Endothelial cell of umbilical vein (primary cell): ENCODE results near the gene ADGRB2. TPM values are rescaled to one million over a fixed set of nuclear protein-coding genes. Genes with fewer than 3 reads are reported as not detected.
A peak's percentile ranks its signal among the peaks of the same experiment; 100 is the strongest.

ENCODE experiments used
- BruUV-seq: library from RNA; stranded (reverse); fragments of 400-500 nt; replicated peaks from 2 replicates; lab custom pipeline; 2021; lab: Mats Ljungman, UMichigan
- CTCF ChIA-PET: fragments of 300-600, 350-600 bp; sonication (Branson Sonifier 250); formaldehyde crosslinking; loops from one replicate; lab custom pipeline; 2021; ENCODE audit warnings: antibody characterized with exemption, inconsistent platforms; lab: Charles Lee
- POLR2A ChIA-PET: fragments of 300-600, 350-600 bp; sonication (Branson Sonifier 250); formaldehyde crosslinking; loops from one replicate; lab custom pipeline; 2021; ENCODE audit warnings: antibody characterized with exemption, inconsistent platforms; lab: Charles Lee
- DNase-seq: peaks from one replicate; pipeline ENCODE4 v3.0.0-alpha.2; 2011; ENCODE audit warnings: low read depth, low spot score
- FAIRE-seq: peaks from 2 replicates; lab custom pipeline; 2011; peaks lifted over from hg19 to GRCh38; lab: Jason Lieb, UNC
- H2AFZ ChIP-seq: 2 replicates; pipeline ENCODE4 v1.6.0; 2012; ENCODE audit warnings: low read depth, low read length, control low read depth, inconsistent platforms
- H3K27ac ChIP-seq: 2 replicates; pipeline ENCODE4 v1.5.1; 2011; ENCODE audit warnings: low read depth, mild to moderate bottlenecking, control low read depth, low read length, moderate library complexity; ENCODE audit not compliant: insufficient read depth
- H3K27me3 ChIP-seq, 2 experiments: 2 replicates each; pipeline versions ENCODE4 v1.6.0 to v1.6.1; 2011; ENCODE audit warnings: low read length in 2 of 2, mixed read lengths in 1 of 2; ENCODE audit not compliant: control insufficient read depth in 2 of 2, insufficient read depth in 2 of 2
- H3K36me3 ChIP-seq, 2 experiments: 2 replicates in 1 of 2; 3 replicates in 1 of 2; pipeline ENCODE4 v1.5.1; 2011; ENCODE audit warnings: low read length in 2 of 2, mild to moderate bottlenecking in 1 of 2, moderate library complexity in 1 of 2; ENCODE audit not compliant: control insufficient read depth in 2 of 2, insufficient read depth in 2 of 2; ENCODE audit errors: extremely low read depth in 1 of 2
- H3K4me1 ChIP-seq: 3 replicates; pipeline ENCODE4 v1.5.1; 2011; ENCODE audit warnings: mild to moderate bottlenecking, low read length; ENCODE audit not compliant: control insufficient read depth, insufficient read depth; ENCODE audit errors: extremely low read depth
- H3K4me2 ChIP-seq: 2 replicates; pipeline ENCODE4 v1.6.1; 2011; ENCODE audit warnings: low read length, control low read depth, mixed read lengths; ENCODE audit not compliant: insufficient read depth
- H3K4me3 ChIP-seq, 3 experiments: fragments of 200-600 bp in 1 of 3; sonication (generic), shearing (Covaris generic) in 1 of 3; replicated peaks in 1 of 3; 2 replicates each; pipeline ENCODE4 v1.5.1; 2011 to 2016; ENCODE audit warnings: control low read depth in 3 of 3, low read length in 3 of 3, mild to moderate bottlenecking in 2 of 3, inconsistent platforms in 1 of 3, low read depth in 1 of 3, moderate library complexity in 1 of 3; ENCODE audit not compliant: insufficient read depth in 1 of 3
- H3K79me2 ChIP-seq: 2 replicates; pipeline ENCODE4 v1.6.0; 2012; ENCODE audit warnings: low read length, inconsistent platforms; ENCODE audit not compliant: control insufficient read depth, insufficient read depth
- H3K9ac ChIP-seq: replicated peaks from 2 replicates; pipeline ENCODE3; 2011; ENCODE audit warnings: low read length, control low read depth; ENCODE audit not compliant: insufficient read depth; ENCODE audit errors: extremely low read depth
- H3K9me1 ChIP-seq: replicated peaks from 3 replicates; pipeline ENCODE4 v1.6.0; 2011; ENCODE audit warnings: mild to moderate bottlenecking, low read length; ENCODE audit not compliant: control insufficient read depth, insufficient read depth; ENCODE audit errors: extremely low read depth
- H3K9me3 ChIP-seq: replicated peaks from 2 replicates; pipeline ENCODE4 v1.5.1; 2012; ENCODE audit warnings: low read length, inconsistent platforms; ENCODE audit not compliant: control insufficient read depth, insufficient read depth
- H4K20me1 ChIP-seq: replicated peaks from 2 replicates; pipeline ENCODE3; 2011; ENCODE audit warnings: mild to moderate bottlenecking, low read length; ENCODE audit not compliant: control insufficient read depth, insufficient read depth; ENCODE audit errors: extremely low read depth
- EZH2 ChIP-seq: IDR thresholded peaks from 2 replicates; pipeline ENCODE4 v1.6.1; 2012; ENCODE audit warnings: borderline replicate concordance, low read depth, mild to moderate bottlenecking, moderate library complexity, low read length, inconsistent platforms; ENCODE audit not compliant: severe bottlenecking
- FOS ChIP-seq: IDR thresholded peaks from 2 replicates; pipeline ENCODE4 v1.6.1; 2011; ENCODE audit warnings: mild to moderate bottlenecking, low read length, moderate library complexity, borderline replicate concordance; ENCODE audit not compliant: insufficient read depth
- GATA2 ChIP-seq: IDR thresholded peaks from 2 replicates; pipeline ENCODE4 v1.7.0; 2011; ENCODE audit warnings: low read depth, mild to moderate bottlenecking, moderate library complexity, mixed read lengths, low read length; ENCODE audit not compliant: insufficient read length, insufficient read depth
- JUN ChIP-seq: IDR thresholded peaks from 2 replicates; pipeline ENCODE4 v1.6.1; 2011; ENCODE audit warnings: borderline replicate concordance, low read depth; ENCODE audit not compliant: insufficient read length, insufficient read depth
- MYC ChIP-seq: IDR thresholded peaks from one replicate; pipeline ENCODE4 v1.6.1; 2011; ENCODE audit warnings: mild to moderate bottlenecking, low read depth, low read length
- POLR2A ChIP-seq: IDR thresholded peaks from 2 replicates; pipeline ENCODE4 v1.6.1; 2012; ENCODE audit warnings: low read depth, mild to moderate bottlenecking, control low read depth, low read length
- POLR2AphosphoS5 ChIP-seq: IDR thresholded peaks from 2 replicates; pipeline ENCODE4 v1.6.1; 2012; ENCODE audit warnings: low read depth, mild to moderate bottlenecking, control low read depth, low read length, moderate library complexity; ENCODE audit not compliant: insufficient read depth
- dilution Hi-C: fragments of 300-500 bp; cut with MboI; formaldehyde crosslinking; loops from one replicate; pipeline ENCODE4 v1.15.0; 2019; ENCODE audit warnings: low sequenced_read_pairs; ENCODE audit not compliant: extremely low pct_ligation_motif_present
- intact Hi-C: fragments of 100-400 bp; cut with micrococcal nuclease; formaldehyde crosslinking; loops from one replicate; pipeline ENCODE4 v1.10.0; 2022
- polyA plus RNA-seq, 4 experiments: library from polyadenylated mRNA; depleted of rRNA in 3 of 4; stranded (reverse) in 3 of 4; unstranded in 1 of 4; fragments of >200 nt; gene quantifications; 2 replicates each; pipeline versions ENCODE4 v1.2.1 to v1.2.3, GENCODE V29; 2011 to 2012; ENCODE audit warnings: missing spikeins in 1 of 4
- total RNA-seq: library from RNA; stranded (reverse); gene quantifications from 2 replicates; pipeline ENCODE4 v1.2.3, GENCODE V29; 2021
- TF ChIP-seq, protein P1 (sequence below), 2 donors: IDR thresholded peaks; 1 replicate in 1 of 2; 2 replicates in 1 of 2; pipeline ENCODE4 v1.5.1; 2011; ENCODE audit warnings: low read length in 2 of 2, mild to moderate bottlenecking in 2 of 2, moderate library complexity in 2 of 2, control low read depth in 1 of 2, inconsistent platforms in 1 of 2, low read depth in 1 of 2; ENCODE audit not compliant: insufficient read depth in 1 of 2; ENCODE audit errors: extremely low read depth in 1 of 2
- TF ChIP-seq, protein P2 (sequence below): IDR thresholded peaks from 2 replicates; pipeline ENCODE4 v1.6.1; 2011; ENCODE audit not compliant: insufficient read depth, insufficient read length

Gene ADGRB2
- total and polyA plus RNA-seq, 2 donors (not counting 3 experiments of a cell fraction or from before 2014, with no cell fraction given): 1.3 to 1.5 TPM

GRCh38 chr1:31683997-31684396 lies 80.1 kb downstream of the ADGRB2 start:
- TF ChIP-seq FOS: no peak
- no peak for TF ChIP-seq EZH2
- no peak for TF ChIP-seq JUN
- TF ChIP-seq, protein P1, sequence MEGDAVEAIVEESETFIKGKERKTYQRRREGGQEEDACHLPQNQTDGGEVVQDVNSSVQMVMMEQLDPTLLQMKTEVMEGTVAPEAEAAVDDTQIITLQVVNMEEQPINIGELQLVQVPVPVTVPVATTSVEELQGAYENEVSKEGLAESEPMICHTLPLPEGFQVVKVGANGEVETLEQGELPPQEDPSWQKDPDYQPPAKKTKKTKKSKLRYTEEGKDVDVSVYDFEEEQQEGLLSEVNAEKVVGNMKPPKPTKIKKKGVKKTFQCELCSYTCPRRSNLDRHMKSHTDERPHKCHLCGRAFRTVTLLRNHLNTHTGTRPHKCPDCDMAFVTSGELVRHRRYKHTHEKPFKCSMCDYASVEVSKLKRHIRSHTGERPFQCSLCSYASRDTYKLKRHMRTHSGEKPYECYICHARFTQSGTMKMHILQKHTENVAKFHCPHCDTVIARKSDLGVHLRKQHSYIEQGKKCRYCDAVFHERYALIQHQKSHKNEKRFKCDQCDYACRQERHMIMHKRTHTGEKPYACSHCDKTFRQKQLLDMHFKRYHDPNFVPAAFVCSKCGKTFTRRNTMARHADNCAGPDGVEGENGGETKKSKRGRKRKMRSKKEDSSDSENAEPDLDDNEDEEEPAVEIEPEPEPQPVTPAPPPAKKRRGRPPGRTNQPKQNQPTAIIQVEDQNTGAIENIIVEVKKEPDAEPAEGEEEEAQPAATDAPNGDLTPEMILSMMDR (IDR thresholded peaks at IDR 0.05; ENCODE audit: extremely low read depth in 1 of 2, insufficient read depth in 1 of 2, low read depth in 1 of 2, low read length in 2 of 2): peak; percentile 30 to 56
- CTCF ChIA-PET: interaction anchor here (0.7 to 2.9 kb wide), 6 partner anchors 17 to 105 kb away, joined by 3 to 15 read pairs (median 4); no protein-coding TSS in a partner anchor
- H3K4me3 ChIP-seq: no peak overlapping the region
- no peak for DNase-seq
- no peak overlapping the region for H2AFZ ChIP-seq
- H3K4me1 ChIP-seq: peaks cover 19% of the 10 kb centered on the region
- no peaks in the 10 kb centered on the region for H3K79me2 ChIP-seq
- no peaks in the 10 kb centered on the region for H3K9me3 ChIP-seq
- H4K20me1 ChIP-seq: no peaks in the 10 kb centered on the region
- no peak overlapping the region for H3K9ac ChIP-seq
- dilution Hi-C loops (no loop called here), intact Hi-C loops (no loop called here)
- H3K27ac ChIP-seq: no peak overlapping the region
- BruUV-seq: no TSS peak
- no peak for FAIRE-seq
- POLR2A ChIA-PET: no interaction called here
- no peaks in the 10 kb centered on the region for H3K27me3 ChIP-seq
- H3K36me3 ChIP-seq: no peaks in the 10 kb centered on the region
- H3K4me2 ChIP-seq: no peak overlapping the region
- no peaks in the 10 kb centered on the region for H3K9me1 ChIP-seq

- ChIA-PET POLR2A (interaction anchor here (0.8 kb wide), 1 partner anchor 107 kb away, joined by 3 read pairs; no protein-coding TSS in a partner anchor), CTCF (interaction anchor here (0.9 to 2.9 kb wide), 2 partner anchors 35 to 108 kb away, joined by 3 to 15 read pairs; no protein-coding TSS in a partner anchor)
- Histone ChIP-seq H3K9me1 (no peaks in the 10 kb centered on the region), H2AFZ (peak overlapping the region; percentile 55), H3K36me3 (no peaks in the 10 kb centered on the region), H3K4me2 (no peak overlapping the region), H3K4me3 (no peak overlapping the region), H4K20me1 (no peaks in the 10 kb centered on the region), H3K9ac (no peak overlapping the region), H3K4me1 (peaks cover 19% of the 10 kb centered on the region), H3K27ac (no peak overlapping the region), H3K9me3 (no peaks in the 10 kb centered on the region), H3K27me3 (no peaks in the 10 kb centered on the region), H3K79me2 (no peaks in the 10 kb centered on the region)
- intact Hi-C loops: no loop called here
- BruUV-seq: no TSS peak
- FAIRE-seq: no peak
- no peak for DNase-seq
- dilution Hi-C loops: no loop called here
- TF ChIP-seq EZH2: no peak
- TF ChIP-seq, protein P2, sequence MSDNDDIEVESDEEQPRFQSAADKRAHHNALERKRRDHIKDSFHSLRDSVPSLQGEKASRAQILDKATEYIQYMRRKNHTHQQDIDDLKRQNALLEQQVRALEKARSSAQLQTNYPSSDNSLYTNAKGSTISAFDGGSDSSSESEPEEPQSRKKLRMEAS: no peak
- TF ChIP-seq MYC: no peak
- TF ChIP-seq POLR2A: no peak
- no peak for TF ChIP-seq GATA2
- TF ChIP-seq, protein P1 (IDR thresholded peaks at IDR 0.05; ENCODE audit: extremely low read depth in 1 of 2, insufficient read depth in 1 of 2, low read depth in 1 of 2, low read length in 2 of 2): no peak
- TF ChIP-seq POLR2AphosphoS5: no peak
- no peak for TF ChIP-seq FOS
- no peak for TF ChIP-seq JUN
These were observed 82.7 kb downstream of the ADGRB2 start for GRCh38 chr1:31681415-31681814.
